Chondrocyte (in vitro differentiated cells): ENCODE data around the gene LRRC71. TPM values are rescaled to one million over a fixed set of nuclear protein-coding genes. Genes with fewer than 3 reads are reported as not detected.

Experiments used
- DNase-seq: peaks from one replicate; pipeline ENCODE4 v3.0.0; 2021; ENCODE audit warnings: mixed read lengths, low spot score
- H3K27ac Mint-ChIP-seq: one replicate; pipeline ENCODE4 v1.8.0; 2021; ENCODE audit warnings: mild to moderate bottlenecking, moderate library complexity, mixed read lengths; ENCODE audit not compliant: unreplicated experiment
- H3K27me3 Mint-ChIP-seq: 2 replicates; pipeline ENCODE4 v1.8.0; 2021; ENCODE audit warnings: low read depth, mixed read lengths
- H3K36me3 Mint-ChIP-seq: 2 replicates; pipeline ENCODE4 v1.8.0; 2021; ENCODE audit warnings: low read depth, mixed read lengths
- H3K4me1 Mint-ChIP-seq: 2 replicates; pipeline ENCODE4 v1.8.0; 2021; ENCODE audit warnings: low read depth, mild to moderate bottlenecking, mixed read lengths
- H3K4me3 Mint-ChIP-seq: one replicate; pipeline ENCODE4 v1.8.0; 2021; ENCODE audit warnings: mild to moderate bottlenecking, moderate library complexity, mixed read lengths; ENCODE audit not compliant: unreplicated experiment
- H3K9me3 Mint-ChIP-seq: 2 replicates; pipeline ENCODE4 v1.8.0; 2021; ENCODE audit warnings: low read depth, mixed read lengths
- CTCF ChIP-seq: fragments of 200-600 bp; sonication (generic); IDR thresholded peaks from 2 replicates; pipeline ENCODE4 v1.5.0; 2021; ENCODE audit warnings: antibody characterized with exemption, mild to moderate bottlenecking, moderate library complexity
- total RNA-seq: library from RNA; stranded (reverse); gene quantifications from 3 replicates; pipeline ENCODE4 v1.2.1, GENCODE V29; 2021

The LRRC71 gene
- total RNA-seq, 1 donor from 2014 or later, result not detected

GRCh38 chr1:156929596-156930238 is 9.3 kb downstream of the LRRC71 start:
- no peak for TF ChIP-seq CTCF
- Mint-ChIP-seq H3K27me3 (peaks cover 47% of the 10 kb centered on the region), H3K9me3 (no peaks in the 10 kb centered on the region), H3K4me1 (peaks cover 17% of the 10 kb centered on the region), H3K27ac (no peak overlapping the region), H3K36me3 (peaks cover 5% of the 10 kb centered on the region), H3K4me3 (no peak overlapping the region)
- DNase-seq, result peak; percentile 61

GRCh38 chr1:156930483-156930882 is 10.1 kb downstream of the LRRC71 start:
- Mint-ChIP-seq H3K36me3 (peaks cover 5% of the 10 kb centered on the region), H3K27me3 (peaks cover 41% of the 10 kb centered on the region), H3K9me3 (no peaks in the 10 kb centered on the region), H3K4me1 (peaks cover 17% of the 10 kb centered on the region), H3K27ac (no peak overlapping the region), H3K4me3 (no peak overlapping the region)
- no peak for TF ChIP-seq CTCF
- peak; percentile 39 for DNase-seq

- Mint-ChIP-seq H3K4me1 (peaks cover 12% of the 10 kb centered on the region), H3K4me3 (no peak overlapping the region), H3K36me3 (peaks cover 10% of the 10 kb centered on the region), H3K9me3 (no peaks in the 10 kb centered on the region), H3K27me3 (peaks cover 35% of the 10 kb centered on the region), H3K27ac (no peak overlapping the region)
- DNase-seq, result peak; percentile 22
- no peak for TF ChIP-seq CTCF
Observed at GRCh38 chr1:156931211-156931952, 10.9 kb downstream of the LRRC71 start.

GRCh38 chr1:156931974-156932710 is 11.7 kb downstream of the LRRC71 start:
- Mint-ChIP-seq H3K27ac (no peak overlapping the region), H3K36me3 (peaks cover 13% of the 10 kb centered on the region), H3K27me3 (peaks cover 33% of the 10 kb centered on the region), H3K9me3 (no peaks in the 10 kb centered on the region), H3K4me1 (peaks cover 9% of the 10 kb centered on the region), H3K4me3 (no peak overlapping the region)
- no peak for TF ChIP-seq CTCF
- DNase-seq, result peak; percentile 54

- H3K4me3 Mint-ChIP-seq, result no peak overlapping the region
- peaks cover 2% of the 10 kb centered on the region for H3K4me1 Mint-ChIP-seq
- TF ChIP-seq CTCF, result no peak
- no peak overlapping the region for H3K27ac Mint-ChIP-seq
- peaks cover 26% of the 10 kb centered on the region for H3K27me3 Mint-ChIP-seq
- peak; percentile 29 for DNase-seq
- H3K36me3 Mint-ChIP-seq, result peaks cover 15% of the 10 kb centered on the region
- no peaks in the 10 kb centered on the region for H3K9me3 Mint-ChIP-seq
Observed at GRCh38 chr1:156933136-156933535, 12.7 kb downstream of the LRRC71 start.
